Measurements from ENCODE around the gene PLEKHJ1.
"Not testable (repeated sequence)": the region's sequence is repeated elsewhere in the genome, so short reads cannot be mapped to it uniquely, and the experiment has no call there.

- not testable (repeated sequence) for TF ChIP-seq POLR2A (IDR thresholded peaks at IDR 0.05; ENCODE audit: low read length); CHD4 (IDR thresholded peaks at IDR 0.05; ENCODE audit: borderline replicate concordance); CTCF (IDR thresholded peaks at IDR 0.05); ZSCAN20 (CRISPR knock-in tag; IDR thresholded peaks at IDR 0.05); BHLHE40 (IDR thresholded peaks at IDR 0.05; ENCODE audit: low read depth, low read length); BCL3 (IDR thresholded peaks at IDR 0.05); JUNB (IDR thresholded peaks at IDR 0.05); RAD21 (conservative IDR thresholded peaks at IDR 0.05 in 1 of 2, IDR thresholded peaks at IDR 0.05 in 1 of 2); EP300 (IDR thresholded peaks at IDR 0.05); RFX5 (IDR thresholded peaks at IDR 0.05)
Measured at GRCh38 chr19:2200624-2201294, 35.4 kb downstream of the PLEKHJ1 start.

Data from A549 (cell line).